Astrocyte (in vitro differentiated cells and primary cell): Measurements from ENCODE around the gene PDXK. TPM values are rescaled to one million over a fixed set of nuclear protein-coding genes. Genes with fewer than 3 reads are reported as not detected.

Experiments
- DNase-seq: peaks from one replicate; pipeline ENCODE4 v3.0.0-alpha.2; 2010; ENCODE audit warnings: low read depth
- FAIRE-seq: peaks from 2 replicates; lab custom pipeline; 2011; peaks lifted over from hg19 to GRCh38; lab: Jason Lieb, UNC
- H2AFZ ChIP-seq: 2 replicates; pipeline ENCODE4 v1.6.0; 2012; ENCODE audit warnings: low read depth, low read length, inconsistent platforms
- H3K27ac ChIP-seq: 2 replicates; pipeline ENCODE4 v1.5.1; 2011; ENCODE audit warnings: low read depth, low read length, inconsistent platforms
- H3K27me3 ChIP-seq: 2 replicates; pipeline ENCODE4 v1.6.0; 2011; ENCODE audit warnings: low read length, inconsistent platforms; ENCODE audit not compliant: insufficient read depth
- H3K36me3 ChIP-seq: 2 replicates; pipeline ENCODE4 v1.5.1; 2011; ENCODE audit warnings: low read length, inconsistent platforms; ENCODE audit not compliant: insufficient read depth
- H3K4me1 ChIP-seq: 2 replicates; pipeline ENCODE4 v1.5.1; 2011; ENCODE audit warnings: low read length, inconsistent platforms; ENCODE audit not compliant: insufficient read depth
- H3K4me2 ChIP-seq: 2 replicates; pipeline ENCODE4 v1.6.0; 2012; ENCODE audit warnings: low read length, inconsistent platforms
- H3K4me3 ChIP-seq: 2 replicates; pipeline ENCODE4 v1.5.1; 2011; ENCODE audit warnings: low read depth, mild to moderate bottlenecking, low read length, inconsistent platforms; ENCODE audit not compliant: insufficient read depth
- H3K79me2 ChIP-seq: 2 replicates; pipeline ENCODE4 v1.6.0; 2012; ENCODE audit warnings: mild to moderate bottlenecking, low read length, inconsistent platforms; ENCODE audit not compliant: insufficient read depth
- H3K9ac ChIP-seq: 2 replicates; pipeline ENCODE4 v1.6.0; 2012; ENCODE audit warnings: mild to moderate bottlenecking, low read length, inconsistent platforms
- H3K9me3 ChIP-seq: 2 replicates; pipeline ENCODE4 v1.5.1; 2012; ENCODE audit warnings: low read depth, mild to moderate bottlenecking, low read length, inconsistent platforms; ENCODE audit not compliant: insufficient read depth
- H4K20me1 ChIP-seq: 2 replicates; pipeline ENCODE4 v1.6.0; 2012; ENCODE audit warnings: low read length, inconsistent platforms; ENCODE audit not compliant: insufficient read depth
- H3K27ac Mint-ChIP-seq: one replicate; pipeline ENCODE4 v1.8.0; 2021; ENCODE audit warnings: mild to moderate bottlenecking, mixed read lengths; ENCODE audit not compliant: unreplicated experiment
- H3K27me3 Mint-ChIP-seq: one replicate; pipeline ENCODE4 v1.8.0; 2021; ENCODE audit warnings: low read depth, mixed read lengths; ENCODE audit not compliant: unreplicated experiment
- H3K36me3 Mint-ChIP-seq: one replicate; pipeline ENCODE4 v1.8.0; 2021; ENCODE audit warnings: low read depth, mixed read lengths; ENCODE audit not compliant: unreplicated experiment
- H3K4me1 Mint-ChIP-seq: one replicate; pipeline ENCODE4 v1.8.0; 2021; ENCODE audit warnings: low read depth, mixed read lengths; ENCODE audit not compliant: unreplicated experiment
- H3K4me3 Mint-ChIP-seq: one replicate; pipeline ENCODE4 v1.8.0; 2021; ENCODE audit warnings: mild to moderate bottlenecking, moderate library complexity, mixed read lengths; ENCODE audit not compliant: unreplicated experiment
- H3K9me3 Mint-ChIP-seq: one replicate; pipeline ENCODE4 v1.8.0; 2021; ENCODE audit warnings: mild to moderate bottlenecking, mixed read lengths; ENCODE audit not compliant: unreplicated experiment
- EZH2 ChIP-seq: IDR thresholded peaks from 2 replicates; pipeline ENCODE4 v1.6.1; 2012; ENCODE audit warnings: mild to moderate bottlenecking, low read length, inconsistent platforms; ENCODE audit not compliant: insufficient read depth
- total RNA-seq: library from RNA; stranded (reverse); gene quantifications from 2 replicates; pipeline ENCODE4 v1.2.1, GENCODE V29; 2021
- TF ChIP-seq, protein P1 (sequence below): IDR thresholded peaks from 2 replicates; pipeline ENCODE4 v1.5.1; 2011; ENCODE audit warnings: low read depth, mild to moderate bottlenecking, inconsistent platforms, low read length, moderate library complexity; ENCODE audit not compliant: insufficient read depth

PDXK gene
- total RNA-seq, 1 donor from 2014 or later, result 180 TPM

DNA sequence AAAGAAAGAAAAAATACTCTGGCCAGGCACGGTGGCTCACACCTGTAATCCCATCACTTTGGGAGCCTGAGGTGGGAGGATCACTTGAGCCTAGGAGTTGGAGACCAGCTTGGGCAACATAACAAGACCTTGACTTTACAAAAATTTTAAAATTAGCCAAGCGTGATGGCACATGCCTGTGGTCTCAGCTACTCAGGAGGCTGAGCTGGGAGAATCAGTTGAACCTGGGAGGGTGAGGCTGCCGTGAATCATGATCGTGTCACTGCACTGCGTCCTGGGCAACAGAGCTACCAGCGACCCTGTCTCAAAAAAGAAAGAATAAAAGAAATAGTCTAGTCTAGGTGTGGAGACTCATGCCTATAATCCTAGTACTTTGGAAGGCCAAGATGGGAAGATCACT is 37.3 kb upstream of the PDXK start:
- H3K27ac Mint-ChIP-seq, result no peak overlapping the region
- no peaks in the 10 kb centered on the region for H3K27me3 ChIP-seq
- H3K9ac ChIP-seq, result no peak overlapping the region
- DNase-seq (no peak), FAIRE-seq (no peak)
- H2AFZ ChIP-seq, result no peak overlapping the region
- peaks cover 4% of the 10 kb centered on the region for H3K4me1 Mint-ChIP-seq
- H3K4me1 ChIP-seq, result no peaks in the 10 kb centered on the region
- peaks cover 18% of the 10 kb centered on the region for H3K36me3 Mint-ChIP-seq
- H4K20me1 ChIP-seq, result peaks cover 12% of the 10 kb centered on the region
- H3K9me3 Mint-ChIP-seq, result no peaks in the 10 kb centered on the region
- H3K9me3 ChIP-seq, result no peaks in the 10 kb centered on the region
- no peaks in the 10 kb centered on the region for H3K27me3 Mint-ChIP-seq
- peaks cover 35% of the 10 kb centered on the region for H3K36me3 ChIP-seq
- H3K4me2 ChIP-seq, result no peak overlapping the region
- no peak overlapping the region for H3K4me3 ChIP-seq
- H3K27ac ChIP-seq, result no peak overlapping the region
- H3K79me2 ChIP-seq, result peaks cover 14% of the 10 kb centered on the region
- no peak overlapping the region for H3K4me3 Mint-ChIP-seq
- TF ChIP-seq, protein P1, sequence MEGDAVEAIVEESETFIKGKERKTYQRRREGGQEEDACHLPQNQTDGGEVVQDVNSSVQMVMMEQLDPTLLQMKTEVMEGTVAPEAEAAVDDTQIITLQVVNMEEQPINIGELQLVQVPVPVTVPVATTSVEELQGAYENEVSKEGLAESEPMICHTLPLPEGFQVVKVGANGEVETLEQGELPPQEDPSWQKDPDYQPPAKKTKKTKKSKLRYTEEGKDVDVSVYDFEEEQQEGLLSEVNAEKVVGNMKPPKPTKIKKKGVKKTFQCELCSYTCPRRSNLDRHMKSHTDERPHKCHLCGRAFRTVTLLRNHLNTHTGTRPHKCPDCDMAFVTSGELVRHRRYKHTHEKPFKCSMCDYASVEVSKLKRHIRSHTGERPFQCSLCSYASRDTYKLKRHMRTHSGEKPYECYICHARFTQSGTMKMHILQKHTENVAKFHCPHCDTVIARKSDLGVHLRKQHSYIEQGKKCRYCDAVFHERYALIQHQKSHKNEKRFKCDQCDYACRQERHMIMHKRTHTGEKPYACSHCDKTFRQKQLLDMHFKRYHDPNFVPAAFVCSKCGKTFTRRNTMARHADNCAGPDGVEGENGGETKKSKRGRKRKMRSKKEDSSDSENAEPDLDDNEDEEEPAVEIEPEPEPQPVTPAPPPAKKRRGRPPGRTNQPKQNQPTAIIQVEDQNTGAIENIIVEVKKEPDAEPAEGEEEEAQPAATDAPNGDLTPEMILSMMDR, result no peak
- no peak for TF ChIP-seq EZH2

DNA sequence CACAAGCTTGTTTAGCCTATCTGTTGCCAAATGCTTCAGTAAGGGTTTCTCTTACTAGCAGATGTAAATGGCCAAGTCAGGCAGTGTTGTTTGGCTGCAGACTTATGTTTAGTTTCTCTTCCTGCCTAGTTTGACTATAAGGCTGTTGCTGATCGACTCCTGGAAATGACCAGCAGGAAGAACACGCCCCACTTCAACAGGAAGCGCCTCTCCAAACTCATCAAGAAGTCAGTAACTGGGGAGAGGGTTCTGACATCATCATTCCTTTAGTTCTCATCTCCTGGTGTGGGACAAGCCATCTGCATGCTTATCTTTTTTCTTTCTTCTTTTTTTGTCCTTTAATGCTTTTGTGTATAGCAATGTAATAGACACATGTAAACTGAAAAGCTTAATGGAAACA is 34.5 kb upstream of the PDXK start:
- no peak overlapping the region for H3K4me3 Mint-ChIP-seq
- no peak overlapping the region for H3K27ac Mint-ChIP-seq
- FAIRE-seq (no peak), DNase-seq (no peak)
- Histone ChIP-seq H3K4me1 (no peaks in the 10 kb centered on the region), H3K27me3 (no peaks in the 10 kb centered on the region), H3K9ac (no peak overlapping the region), H4K20me1 (peaks cover 5% of the 10 kb centered on the region), H3K27ac (no peak overlapping the region), H2AFZ (no peak overlapping the region), H3K79me2 (peaks cover 9% of the 10 kb centered on the region), H3K9me3 (no peaks in the 10 kb centered on the region), H3K4me3 (no peak overlapping the region), H3K4me2 (no peak overlapping the region), H3K36me3 (peaks cover 24% of the 10 kb centered on the region)
- H3K4me1 Mint-ChIP-seq, result peaks cover 4% of the 10 kb centered on the region
- H3K9me3 Mint-ChIP-seq, result no peaks in the 10 kb centered on the region
- no peaks in the 10 kb centered on the region for H3K27me3 Mint-ChIP-seq
- H3K36me3 Mint-ChIP-seq, result peaks cover 10% of the 10 kb centered on the region
- TF ChIP-seq EZH2, result no peak
- TF ChIP-seq, protein P1, result no peak

DNA sequence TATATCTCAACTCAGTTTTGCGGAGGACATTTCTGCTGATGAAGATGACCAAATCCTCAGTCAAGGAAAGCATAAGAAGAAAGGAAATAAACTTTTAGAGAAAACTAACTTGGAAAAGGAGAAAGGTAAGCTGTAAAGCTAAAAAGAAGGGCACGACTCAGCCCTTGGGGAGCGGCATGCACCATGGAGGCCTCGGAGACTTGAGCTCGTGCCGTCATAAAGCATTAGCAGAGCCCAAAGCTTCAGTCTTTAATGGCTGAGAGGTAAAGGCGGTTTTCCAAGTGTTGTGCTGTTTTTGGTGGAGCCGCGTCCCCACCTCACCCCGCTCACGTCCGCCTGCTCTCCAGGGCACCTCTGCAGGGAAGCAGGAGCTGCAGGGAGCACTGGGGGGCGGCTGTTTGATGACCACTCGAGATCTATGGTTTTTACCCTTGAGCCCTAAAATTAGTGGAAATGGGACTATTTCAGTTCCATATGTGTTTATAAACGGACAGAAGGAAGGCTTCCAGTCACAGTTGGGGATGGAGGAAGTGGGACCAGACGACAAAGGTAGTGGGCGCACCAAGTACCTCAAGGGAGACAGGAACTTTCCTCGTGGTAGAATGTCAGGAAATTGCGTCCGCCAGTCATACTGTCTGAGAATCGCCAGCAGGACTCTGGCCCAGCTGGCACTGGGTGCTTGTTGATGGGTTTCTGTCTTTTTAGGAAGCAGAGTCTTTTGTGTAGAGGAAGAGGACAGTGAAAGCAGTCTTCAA is 31.9 kb upstream of the PDXK start:
- H3K27ac Mint-ChIP-seq, result no peak overlapping the region
- no peaks in the 10 kb centered on the region for H3K9me3 ChIP-seq
- H3K27ac ChIP-seq, result no peak overlapping the region
- peaks cover 4% of the 10 kb centered on the region for H3K4me1 Mint-ChIP-seq
- no peak overlapping the region for H3K4me2 ChIP-seq
- no peaks in the 10 kb centered on the region for H3K27me3 ChIP-seq
- FAIRE-seq, result no peak
- no peaks in the 10 kb centered on the region for H3K4me1 ChIP-seq
- no peak overlapping the region for H2AFZ ChIP-seq
- no peaks in the 10 kb centered on the region for H3K9me3 Mint-ChIP-seq
- no peaks in the 10 kb centered on the region for H4K20me1 ChIP-seq
- peaks cover 26% of the 10 kb centered on the region for H3K36me3 ChIP-seq
- H3K79me2 ChIP-seq, result no peaks in the 10 kb centered on the region
- H3K27me3 Mint-ChIP-seq, result no peaks in the 10 kb centered on the region
- no peak overlapping the region for H3K9ac ChIP-seq
- no peak for DNase-seq
- TF ChIP-seq, protein P1, result no peak
- TF ChIP-seq EZH2, result no peak
- no peak overlapping the region for H3K4me3 ChIP-seq
- no peak overlapping the region for H3K4me3 Mint-ChIP-seq
- H3K36me3 Mint-ChIP-seq, result peaks cover 10% of the 10 kb centered on the region
